GM10847 (cell line): ENCODE measurements around the gene LUC7L3.

Experiments
- POLR2A ChIP-seq: IDR thresholded peaks from 2 replicates; pipeline ENCODE4 v1.6.1; 2011; ENCODE audit not compliant: insufficient read length; ENCODE audit errors: extremely low read depth

The LUC7L3 gene

GRCh38 chr17:50693036-50693682, 26.2 kb upstream of the LUC7L3 start:
- TF ChIP-seq POLR2A = no peak

- TF ChIP-seq POLR2A = no peak
Observed at GRCh38 chr17:50696365-50696879, 23.0 kb upstream of the LUC7L3 start.

- TF ChIP-seq POLR2A = no peak
Observed at GRCh38 chr17:50697062-50697461, 22.3 kb upstream of the LUC7L3 start.

- TF ChIP-seq POLR2A = no peak
Observed at GRCh38 chr17:50697663-50698272, 21.6 kb upstream of the LUC7L3 start.

GRCh38 chr17:50699410-50699809, 20.0 kb upstream of the LUC7L3 start:
- no peak for TF ChIP-seq POLR2A

- no peak for TF ChIP-seq POLR2A
Observed at GRCh38 chr17:50703162-50703561, 16.2 kb upstream of the LUC7L3 start.

- peak; percentile 50 for TF ChIP-seq POLR2A
Observed at GRCh38 chr17:50707289-50708049, 11.9 kb upstream of the LUC7L3 start, which contains the start of gene ANKRD40. Gene ANKRD40, minus strand, starts transcription at chr17:50707914. Its CDS starts 260 bp downstream, at chr17:50707654.

GRCh38 chr17:50708050-50709000, 11.1 kb upstream of the LUC7L3 start:
- TF ChIP-seq POLR2A = no peak

- no peak for TF ChIP-seq POLR2A
Observed at GRCh38 chr17:50710025-50710424, 9.4 kb upstream of the LUC7L3 start.

GRCh38 chr17:50710650-50711049, 8.8 kb upstream of the LUC7L3 start:
- no peak for TF ChIP-seq POLR2A

- TF ChIP-seq POLR2A = no peak
Observed at GRCh38 chr17:50712641-50713040, 6.8 kb upstream of the LUC7L3 start.

GRCh38 chr17:50715471-50715870, 3.9 kb upstream of the LUC7L3 start:
- no peak for TF ChIP-seq POLR2A

- no peak for TF ChIP-seq POLR2A
Observed at GRCh38 chr17:50719924-50720794, 756 bp downstream of the LUC7L3 start.
